DND-41 (cell line): ENCODE measurements around the gene TBC1D10A.

ENCODE experiments used
- ATAC-seq: fragments of 200-7000 bp; cut with Tn5 transposase; 3 replicates; pipeline ENCODE4 v1.9.1; 2021; ENCODE audit warnings: low read depth; ENCODE audit not compliant: insufficient read depth
- DNase-seq: peaks from one replicate; pipeline ENCODE4 v3.0.0-alpha.2; 2020
- H2AFZ ChIP-seq: 2 replicates; pipeline ENCODE4 v1.6.0; 2012; ENCODE audit warnings: low read depth, low read length
- H3K27ac ChIP-seq: 2 replicates; pipeline ENCODE4 v1.5.1; 2012; ENCODE audit warnings: low read length, inconsistent platforms
- H3K27me3 ChIP-seq: fragments of 200-600 bp; sonication (generic); 2 replicates; pipeline ENCODE4 v1.6.0; 2012; ENCODE audit warnings: low read length, mild to moderate bottlenecking, inconsistent platforms; ENCODE audit not compliant: insufficient read depth, poor library complexity
- H3K36me3 ChIP-seq: 2 replicates; pipeline ENCODE4 v1.5.1; 2012; ENCODE audit warnings: low read length, inconsistent platforms; ENCODE audit not compliant: insufficient read depth
- H3K4me1 ChIP-seq: 2 replicates; pipeline ENCODE4 v1.5.1; 2012; ENCODE audit warnings: mild to moderate bottlenecking, low read length; ENCODE audit not compliant: insufficient read depth
- H3K4me2 ChIP-seq: 2 replicates; pipeline ENCODE4 v1.6.0; 2012; ENCODE audit warnings: mild to moderate bottlenecking, moderate library complexity, low read length, inconsistent platforms; ENCODE audit not compliant: insufficient read depth
- H3K4me3 ChIP-seq, 2 experiments: fragments of 200-600 bp in 1 of 2; shearing (Covaris generic) in 1 of 2; 2 replicates each; pipeline ENCODE4 v1.5.1; 2012 to 2016; ENCODE audit warnings: inconsistent platforms in 2 of 2, low read length in 2 of 2, mild to moderate bottlenecking in 2 of 2, low read depth in 1 of 2, moderate library complexity in 1 of 2
- H3K79me2 ChIP-seq: 2 replicates; pipeline ENCODE4 v1.6.0; 2012; ENCODE audit warnings: low read length, inconsistent platforms; ENCODE audit not compliant: insufficient read depth
- H3K9ac ChIP-seq: 2 replicates; pipeline ENCODE4 v1.6.0; 2012; ENCODE audit warnings: low read depth, mild to moderate bottlenecking, inconsistent platforms, low read length, moderate library complexity
- H3K9me3 ChIP-seq: 2 replicates; pipeline ENCODE4 v1.5.1; 2012; ENCODE audit warnings: low read length, moderate library complexity, mild to moderate bottlenecking, inconsistent platforms; ENCODE audit not compliant: insufficient read depth, severe bottlenecking
- H4K20me1 ChIP-seq: 2 replicates; pipeline ENCODE4 v1.6.0; 2012; ENCODE audit warnings: low read length; ENCODE audit not compliant: insufficient read depth
- CTCF ChIP-seq: IDR thresholded peaks from 2 replicates; pipeline ENCODE4 v1.5.1; 2012; ENCODE audit warnings: borderline replicate concordance, low read length, moderate library complexity, mild to moderate bottlenecking; ENCODE audit not compliant: poor library complexity, severe bottlenecking; ENCODE audit errors: extremely low read depth
- EZH2 ChIP-seq: IDR thresholded peaks from 3 replicates; pipeline ENCODE4 v1.6.1; 2012; ENCODE audit warnings: borderline replicate concordance, low read depth, mild to moderate bottlenecking, moderate library complexity, low read length, inconsistent platforms; ENCODE audit not compliant: severe bottlenecking

TBC1D10A gene

GRCh38 chr22:30326706-30327362 is at the start of gene TBC1D10A:
Gene TBC1D10A (minus strand): TSS chr22:30326941. CDS start chr22:30326881, 60 bp downstream.
- Histone ChIP-seq H3K27me3 (no peaks in the 10 kb centered on the region), H3K9ac (peak within 1 kb of the TSS; percentile 86), H3K27ac (peak within 1 kb of the TSS; percentile 74), H3K4me2 (peak within 1 kb of the TSS; percentile 98), H3K79me2 (peaks cover 49% of the 10 kb centered on the region), H3K4me1 (peaks cover 55% of the 10 kb centered on the region), H4K20me1 (peaks cover 25% of the 10 kb centered on the region), H2AFZ (peak within 1 kb of the TSS; percentile 89), H3K4me3 (peak within 1 kb of the TSS; percentile 85 to 94; a peak in 3 of 4 replicates), H3K36me3 (peaks cover 39% of the 10 kb centered on the region), H3K9me3 (no peaks in the 10 kb centered on the region)
- DNase-seq (peak; percentile 93), ATAC-seq (peak; percentile 72)
- TF ChIP-seq CTCF: no peak
- no peak for TF ChIP-seq EZH2

- H3K9ac ChIP-seq: no peak overlapping the region
- no peaks in the 10 kb centered on the region for H3K9me3 ChIP-seq
- no peak for TF ChIP-seq EZH2
- TF ChIP-seq CTCF: no peak
- no peak overlapping the region for H2AFZ ChIP-seq
- no peak overlapping the region for H3K27ac ChIP-seq
- no peak overlapping the region for H3K4me3 ChIP-seq
- ATAC-seq (no peak), DNase-seq (no peak)
- peaks cover 9% of the 10 kb centered on the region for H3K79me2 ChIP-seq
- no peaks in the 10 kb centered on the region for H3K27me3 ChIP-seq
- H4K20me1 ChIP-seq: peaks cover 6% of the 10 kb centered on the region
- peaks cover 31% of the 10 kb centered on the region for H3K36me3 ChIP-seq
- H3K4me1 ChIP-seq: peaks cover 13% of the 10 kb centered on the region
- H3K4me2 ChIP-seq: no peak overlapping the region
Measured at GRCh38 chr22:30375312-30375849, 48.6 kb upstream of the TBC1D10A start.

GRCh38 chr22:30373331-30374325 is 46.9 kb upstream of the TBC1D10A start:
- Histone ChIP-seq H3K9me3 (no peaks in the 10 kb centered on the region), H3K27me3 (no peaks in the 10 kb centered on the region), H3K27ac (no peak overlapping the region), H3K4me1 (no peaks in the 10 kb centered on the region), H3K4me2 (no peak overlapping the region), H2AFZ (no peak overlapping the region), H3K9ac (no peak overlapping the region), H3K4me3 (no peak overlapping the region), H3K36me3 (peaks cover 15% of the 10 kb centered on the region), H3K79me2 (no peaks in the 10 kb centered on the region), H4K20me1 (peaks cover 6% of the 10 kb centered on the region)
- no peak for ATAC-seq
- no peak for DNase-seq
- no peak for TF ChIP-seq CTCF
- no peak for TF ChIP-seq EZH2
